HG03095 (cell line): ENCODE measurements around the gene TSC22D3.
A peak's percentile ranks its signal among the peaks of the same experiment; 100 is the strongest.
"Not testable (repeated sequence)": the region's sequence is repeated elsewhere in the genome, so short reads cannot be mapped to it uniquely, and the experiment has no call there.

Experiments
- ATAC-seq: cut with Tn5 transposase; IDR thresholded peaks from one replicate; pipeline ENCODE4 v1.9.1; 2021; ENCODE audit warnings: moderate library complexity; ENCODE audit not compliant: unreplicated experiment

Gene TSC22D3

GRCh38 chrX:107683931-107684330 lies 91.7 kb downstream of the TSC22D3 start:
- ATAC-seq: no peak

- no peak for ATAC-seq
Measured at GRCh38 chrX:107683124-107683895, 92.3 kb downstream of the TSC22D3 start.

- no peak for ATAC-seq
Measured at GRCh38 chrX:107682256-107682655, 93.3 kb downstream of the TSC22D3 start.

- no peak for ATAC-seq
Measured at GRCh38 chrX:107678957-107679740, 96.4 kb downstream of the TSC22D3 start.

- no peak for ATAC-seq
Measured at GRCh38 chrX:107677909-107678308, 97.7 kb downstream of the TSC22D3 start.

GRCh38 chrX:107677501-107677901 lies 98.1 kb downstream of the TSC22D3 start:
- ATAC-seq: no peak

- no peak for ATAC-seq
Measured at GRCh38 chrX:107676559-107677378, 98.8 kb downstream of the TSC22D3 start.

GRCh38 chrX:107675823-107676555 lies 99.6 kb downstream of the TSC22D3 start:
- no peak for ATAC-seq

GRCh38 chrX:107675365-107675654 lies 100.3 kb downstream of the TSC22D3 start:
- ATAC-seq: no peak

- peak; percentile 14 for ATAC-seq
Measured at GRCh38 chrX:107674480-107675364, 100.9 kb downstream of the TSC22D3 start.

GRCh38 chrX:107673933-107674479 lies 101.6 kb downstream of the TSC22D3 start:
- ATAC-seq: peak; percentile 87

- peak; percentile 15 for ATAC-seq
Measured at GRCh38 chrX:107673431-107673830, 102.2 kb downstream of the TSC22D3 start.

GRCh38 chrX:107672955-107673378 lies 102.6 kb downstream of the TSC22D3 start:
- no peak for ATAC-seq

- not testable (repeated sequence) for ATAC-seq
Measured at GRCh38 chrX:107671256-107671655, 104.3 kb downstream of the TSC22D3 start.

GRCh38 chrX:107669885-107670628 lies 105.5 kb downstream of the TSC22D3 start:
- no peak for ATAC-seq

- no peak for ATAC-seq
Measured at GRCh38 chrX:107669261-107669660, 106.3 kb downstream of the TSC22D3 start.

GRCh38 chrX:107668710-107669109 lies 106.9 kb downstream of the TSC22D3 start:
- not testable (repeated sequence) for ATAC-seq

- ATAC-seq: no peak
Measured at GRCh38 chrX:107667426-107667825, 108.2 kb downstream of the TSC22D3 start.

- ATAC-seq: no peak
Measured at GRCh38 chrX:107666931-107667330, 108.7 kb downstream of the TSC22D3 start.
